GM21423 (cell line): Measurements from ENCODE around the gene DACT1.
A peak's percentile ranks its signal among the peaks of the same experiment; 100 is the strongest.
"Not testable (repeated sequence)": the region's sequence is repeated elsewhere in the genome, so short reads cannot be mapped to it uniquely, and the experiment has no call there.

Experiments
- ATAC-seq: cut with Tn5 transposase; IDR thresholded peaks from one replicate; pipeline ENCODE4 v1.9.1; 2021; ENCODE audit warnings: mild to moderate bottlenecking, moderate library complexity; ENCODE audit not compliant: unreplicated experiment

The DACT1 gene, protein sequence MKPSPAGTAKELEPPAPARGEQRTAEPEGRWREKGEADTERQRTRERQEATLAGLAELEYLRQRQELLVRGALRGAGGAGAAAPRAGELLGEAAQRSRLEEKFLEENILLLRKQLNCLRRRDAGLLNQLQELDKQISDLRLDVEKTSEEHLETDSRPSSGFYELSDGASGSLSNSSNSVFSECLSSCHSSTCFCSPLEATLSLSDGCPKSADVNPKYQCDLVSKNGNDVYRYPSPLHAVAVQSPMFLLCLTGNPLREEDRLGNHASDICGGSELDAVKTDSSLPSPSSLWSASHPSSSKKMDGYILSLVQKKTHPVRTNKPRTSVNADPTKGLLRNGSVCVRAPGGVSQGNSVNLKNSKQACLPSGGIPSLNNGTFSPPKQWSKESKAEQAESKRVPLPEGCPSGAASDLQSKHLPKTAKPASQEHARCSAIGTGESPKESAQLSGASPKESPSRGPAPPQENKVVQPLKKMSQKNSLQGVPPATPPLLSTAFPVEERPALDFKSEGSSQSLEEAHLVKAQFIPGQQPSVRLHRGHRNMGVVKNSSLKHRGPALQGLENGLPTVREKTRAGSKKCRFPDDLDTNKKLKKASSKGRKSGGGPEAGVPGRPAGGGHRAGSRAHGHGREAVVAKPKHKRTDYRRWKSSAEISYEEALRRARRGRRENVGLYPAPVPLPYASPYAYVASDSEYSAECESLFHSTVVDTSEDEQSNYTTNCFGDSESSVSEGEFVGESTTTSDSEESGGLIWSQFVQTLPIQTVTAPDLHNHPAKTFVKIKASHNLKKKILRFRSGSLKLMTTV

GRCh38 chr14:58637391-58638230 is at the start of gene DACT1:
Gene DACT1 (plus strand): TSS chr14:58637962. CDS start chr14:58638203, 241 bp downstream.
- ATAC-seq = peak; percentile 48

- ATAC-seq = not testable (repeated sequence)
Measured at GRCh38 chr14:58588321-58588720, 49.4 kb upstream of the DACT1 start.

DNA sequence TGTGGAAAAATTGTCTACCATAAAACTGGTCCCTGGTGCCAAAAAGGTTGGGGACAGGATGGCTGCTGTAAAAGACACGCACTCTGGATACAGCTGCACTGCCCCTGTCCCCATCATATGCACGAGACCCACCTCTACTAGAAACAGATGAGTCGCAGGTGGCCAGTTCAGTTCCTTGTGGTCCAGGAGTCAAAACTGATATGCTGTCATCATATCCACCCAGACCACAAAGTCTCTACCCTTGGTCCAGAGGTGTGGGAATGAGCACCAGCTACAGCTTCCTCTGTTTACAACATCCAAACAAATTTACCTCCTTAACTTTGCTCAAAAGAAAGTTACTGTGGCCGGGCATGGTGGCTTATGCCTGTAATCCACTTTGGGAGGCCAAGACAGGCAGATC is 43.8 kb upstream of the DACT1 start:
- ATAC-seq = no peak

GRCh38 chr14:58597041-58597440 is 40.7 kb upstream of the DACT1 start:
- ATAC-seq = no peak

DNA sequence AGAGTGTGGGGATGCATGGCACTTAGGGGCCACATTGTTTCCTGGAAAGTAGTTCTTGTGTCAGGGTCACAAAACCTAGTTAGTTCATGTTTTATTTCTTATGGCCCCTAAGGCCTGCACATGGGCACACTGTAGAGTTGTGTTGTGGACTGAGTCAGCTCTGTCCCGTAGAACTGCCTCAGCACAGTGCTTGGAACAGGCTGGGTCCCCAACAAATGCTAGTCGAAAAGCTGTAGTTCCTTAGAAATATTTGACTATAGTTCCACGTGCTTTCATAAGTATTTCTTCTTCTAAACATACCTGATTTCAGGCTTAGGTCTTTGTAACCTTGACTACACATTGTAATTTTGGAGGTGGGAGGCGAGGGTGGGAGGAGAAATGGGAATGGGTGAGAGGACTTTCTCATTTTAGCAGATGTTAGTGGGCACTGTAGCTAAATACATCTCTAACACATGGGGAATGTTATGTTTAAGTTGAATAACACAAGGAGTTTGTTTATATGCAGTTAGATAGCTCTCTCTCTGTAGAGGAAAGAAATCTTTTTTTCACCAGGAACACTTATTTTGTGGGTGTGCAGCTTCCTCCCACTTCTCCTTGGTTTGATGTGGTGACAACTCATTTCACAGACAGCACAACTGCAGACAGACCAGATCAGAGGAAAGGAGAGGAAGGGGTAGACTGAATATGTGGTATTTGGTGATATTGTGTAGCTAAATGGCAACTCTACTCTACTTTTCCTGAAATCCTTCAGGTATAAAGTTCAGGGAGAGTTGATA is 39.5 kb upstream of the DACT1 start:
- ATAC-seq = no peak

DNA sequence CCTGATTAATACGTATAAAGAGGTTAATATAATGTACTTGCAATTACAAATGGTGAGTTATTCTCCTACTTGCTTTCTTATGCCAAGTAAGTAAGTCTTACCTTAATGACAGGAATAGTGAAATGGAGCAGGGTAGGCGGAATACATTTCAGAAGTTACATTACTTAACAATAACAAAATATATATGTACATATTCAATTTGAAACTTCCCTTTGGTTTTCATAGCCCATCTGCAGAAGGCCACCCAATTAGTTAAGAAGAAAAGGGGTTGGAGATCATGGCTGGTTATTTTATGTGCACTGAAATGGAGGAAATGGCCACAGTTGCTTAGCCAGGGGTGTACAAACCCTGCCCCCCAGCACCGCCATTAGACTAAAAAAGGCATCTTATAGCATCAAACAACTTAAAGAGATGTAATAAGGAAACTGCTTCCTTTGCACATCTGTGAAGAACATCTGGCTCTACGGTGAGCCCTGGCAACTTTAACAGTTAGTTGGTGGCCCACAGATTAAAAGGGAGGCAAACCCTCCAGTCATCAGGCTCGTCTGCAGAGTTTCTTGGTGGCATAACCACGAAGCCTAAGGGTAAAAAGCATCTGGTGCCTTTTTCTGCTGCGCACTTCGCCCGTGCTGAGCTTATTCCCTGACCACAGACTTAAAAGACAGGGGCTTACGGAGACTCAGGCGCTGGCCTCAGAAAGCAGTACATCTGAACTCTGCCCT is 38.8 kb upstream of the DACT1 start:
- ATAC-seq = no peak

DNA sequence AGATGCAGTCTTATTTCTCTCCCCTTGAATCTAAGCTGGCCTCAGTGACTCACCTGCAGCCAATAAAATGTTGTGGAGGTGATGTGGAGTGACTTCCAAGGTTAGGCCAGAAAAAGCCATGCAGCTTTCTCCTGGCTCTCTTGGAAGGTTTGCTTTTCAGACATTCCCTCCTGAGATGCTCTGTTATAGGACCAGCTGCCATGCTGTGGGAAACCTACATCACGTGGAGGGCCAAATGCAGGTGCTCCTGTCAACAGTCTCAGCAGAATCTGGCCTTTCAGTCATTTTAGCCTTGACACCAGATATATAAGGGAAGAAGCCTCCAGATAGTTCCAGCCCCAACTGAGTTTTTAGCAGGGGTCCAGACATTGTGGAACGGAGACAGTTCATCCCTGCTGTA is 38.1 kb upstream of the DACT1 start:
- ATAC-seq = no peak

GRCh38 chr14:58605465-58605864 is 32.3 kb upstream of the DACT1 start:
- no peak for ATAC-seq

DNA sequence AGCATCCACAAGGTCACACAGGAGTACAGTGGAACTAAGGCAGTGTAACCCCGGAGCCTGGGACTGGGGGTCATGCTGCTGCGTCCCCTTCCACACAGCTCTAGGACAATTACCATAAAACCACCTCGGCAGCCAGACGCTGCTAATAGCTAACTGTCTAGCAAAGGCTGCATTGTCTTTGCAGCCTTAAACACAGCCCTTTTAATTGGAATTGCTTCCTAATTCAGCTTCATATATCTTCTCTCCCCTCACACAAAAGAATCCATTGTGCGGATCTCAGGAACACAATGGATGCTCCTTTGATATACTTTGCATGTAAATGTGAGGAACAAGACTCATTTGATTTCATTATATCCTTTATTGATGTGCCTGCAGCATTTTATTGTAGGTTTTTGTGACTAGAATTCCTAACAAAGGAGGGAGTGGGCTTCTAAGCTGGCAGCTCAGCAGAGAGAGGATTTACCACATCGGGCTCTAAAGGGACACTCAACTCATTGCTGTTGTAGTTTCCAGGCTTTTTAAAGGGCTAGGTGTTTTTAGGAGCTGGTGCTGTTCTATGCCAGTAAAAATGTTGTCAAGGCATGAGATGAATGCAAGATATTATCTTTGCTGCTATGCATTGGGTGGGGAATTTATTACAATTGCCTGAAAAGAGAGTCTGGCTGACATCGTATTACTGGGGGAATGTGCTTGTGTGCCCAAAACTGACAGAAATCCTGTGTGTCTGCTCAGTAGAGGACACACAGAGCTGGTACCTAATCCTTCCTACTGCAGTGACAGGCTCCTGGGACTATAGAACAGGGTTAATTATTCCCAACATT is 30.4 kb upstream of the DACT1 start:
- ATAC-seq = no peak

- ATAC-seq = no peak
Measured at GRCh38 chr14:58607952-58608317, 29.8 kb upstream of the DACT1 start.

- no peak for ATAC-seq
Measured at GRCh38 chr14:58617619-58618018, 20.1 kb upstream of the DACT1 start.

DNA sequence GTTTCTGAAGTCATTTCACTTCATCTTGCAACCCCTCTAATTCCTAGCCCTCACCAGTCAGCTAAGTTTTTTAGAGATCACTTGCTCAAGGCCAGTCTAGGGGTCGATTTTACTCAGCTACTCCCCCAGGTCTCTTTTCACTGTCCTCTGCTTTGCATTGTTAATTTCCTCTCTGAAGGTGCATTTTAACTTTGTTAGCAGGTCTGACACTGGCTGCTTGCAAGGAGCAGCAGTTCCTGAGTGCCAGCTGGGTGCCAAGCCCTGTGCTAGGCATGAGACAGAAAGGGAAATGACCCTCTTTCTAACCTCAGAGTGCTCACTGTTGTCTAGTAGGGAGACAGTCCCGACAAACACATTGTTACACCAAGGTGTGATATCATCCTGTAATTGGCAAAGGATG is 17.8 kb upstream of the DACT1 start:
- no peak for ATAC-seq

- ATAC-seq = no peak
Measured at GRCh38 chr14:58625438-58625837, 12.3 kb upstream of the DACT1 start.

- no peak for ATAC-seq
Measured at GRCh38 chr14:58626431-58626831, 11.3 kb upstream of the DACT1 start.

- ATAC-seq = no peak
Measured at GRCh38 chr14:58628406-58628805, 9.4 kb upstream of the DACT1 start.

DNA sequence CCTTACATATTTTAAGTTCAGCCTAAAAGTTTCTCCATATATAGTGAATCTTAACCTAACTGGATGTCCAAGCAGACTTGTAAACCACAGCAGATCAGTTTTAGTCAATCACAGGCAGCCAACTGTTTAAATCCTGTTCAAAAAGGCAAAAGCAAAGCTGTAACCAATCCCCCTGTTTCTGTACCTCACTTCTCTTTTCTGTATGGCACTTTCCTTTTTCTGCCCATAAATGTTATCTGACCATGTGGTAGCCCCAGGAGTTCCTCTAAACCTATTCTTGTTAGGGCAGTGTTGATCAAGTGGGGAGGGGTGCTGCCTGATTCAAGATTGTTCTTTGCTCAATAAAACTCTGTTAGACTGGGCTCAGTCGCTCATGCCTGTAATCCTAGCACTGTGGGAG is 8.5 kb upstream of the DACT1 start:
- no peak for ATAC-seq

DNA sequence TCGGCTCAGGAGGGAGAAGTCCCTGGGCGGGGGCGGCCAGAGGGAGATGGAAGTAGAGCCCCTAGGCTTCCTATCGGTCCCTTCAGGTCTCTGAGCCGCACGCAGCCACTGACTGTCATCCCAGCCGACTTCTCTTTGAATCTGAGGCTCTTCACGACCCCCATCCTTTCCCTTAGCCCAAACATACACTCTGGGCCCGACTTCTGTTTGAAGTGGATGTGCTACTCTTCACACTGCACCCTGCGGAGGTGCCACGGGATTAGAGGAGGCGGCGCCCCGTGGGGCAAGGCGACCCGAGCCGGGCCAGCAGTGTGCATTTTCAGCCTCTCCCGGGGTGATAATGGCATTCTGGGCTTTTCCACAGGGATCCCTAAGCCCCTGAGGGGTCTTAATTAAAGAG is 6.0 kb upstream of the DACT1 start:
- no peak for ATAC-seq

DNA sequence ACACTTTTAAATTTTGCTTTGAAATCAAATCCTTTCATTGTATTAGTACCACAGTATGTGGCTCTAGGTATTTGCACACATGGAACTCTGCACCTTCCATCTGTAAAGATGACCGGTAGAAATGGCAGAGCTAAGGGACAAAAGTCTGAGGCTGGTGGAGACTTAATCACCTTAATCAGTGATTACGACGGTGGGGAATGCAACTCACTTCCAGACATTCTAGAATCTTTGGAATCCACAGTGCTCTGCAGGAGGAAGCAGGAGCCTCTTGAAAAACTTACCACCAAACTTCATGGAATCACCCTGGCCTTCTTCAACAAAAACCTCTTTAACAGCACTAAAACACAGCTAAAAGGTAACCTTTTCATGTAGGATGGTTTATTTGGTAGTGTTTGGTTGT is 3.9 kb upstream of the DACT1 start:
- ATAC-seq = no peak
